ENCODE data around the gene PQBP1.

DNA sequence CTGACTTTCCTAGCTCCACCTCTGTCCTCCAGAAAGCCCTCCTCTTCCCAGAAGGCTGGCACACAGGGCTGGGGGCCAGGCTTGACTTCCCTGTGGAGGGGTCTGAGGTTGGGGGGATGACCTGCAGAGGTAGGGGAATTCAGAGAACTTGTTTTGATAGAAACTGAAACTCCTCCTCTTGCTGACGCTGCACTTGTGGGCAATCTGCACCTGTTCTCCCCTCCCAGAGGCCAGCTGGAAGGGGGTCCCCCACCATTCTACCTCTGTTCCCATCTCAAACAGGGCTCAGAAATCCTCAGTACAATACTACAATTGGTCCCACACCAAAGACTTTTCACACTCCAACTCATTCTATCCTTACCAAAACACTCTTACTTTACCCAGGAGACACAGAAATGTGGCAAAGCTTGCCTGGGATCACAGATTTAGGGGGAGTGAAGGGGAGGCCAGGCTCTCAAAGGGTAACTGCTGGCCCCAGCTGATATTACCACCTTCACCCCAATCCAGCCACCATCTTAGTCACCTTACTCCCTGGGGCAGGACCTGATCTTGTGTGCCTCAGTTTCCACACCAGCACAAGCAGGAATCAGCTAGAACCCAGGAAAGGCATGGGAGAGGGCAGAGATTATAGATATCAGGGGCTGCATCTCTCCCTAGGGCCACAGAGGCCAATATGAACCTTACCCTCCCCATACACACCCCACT is 41.1 kb downstream of the PQBP1 start:
- no peak for TF ChIP-seq CTCF (IDR thresholded peaks at IDR 0.05; ENCODE audit: low read length)
- no peak for TF ChIP-seq EZH2phosphoT487 (IDR thresholded peaks at IDR 0.05; ENCODE audit: low read length)
